Activated naive CD4-positive, alpha-beta T cell (primary cell): ENCODE measurements around the gene NUDC.
"Not testable (repeated sequence)": the region's sequence is repeated elsewhere in the genome, so short reads cannot be mapped to it uniquely, and the experiment has no call there.

Experiments
- DNase-seq, 4 experiments: peaks; one replicate each; lab custom pipeline; 2025; lab: John Stamatoyannopoulos, UW

NUDC gene

DNA sequence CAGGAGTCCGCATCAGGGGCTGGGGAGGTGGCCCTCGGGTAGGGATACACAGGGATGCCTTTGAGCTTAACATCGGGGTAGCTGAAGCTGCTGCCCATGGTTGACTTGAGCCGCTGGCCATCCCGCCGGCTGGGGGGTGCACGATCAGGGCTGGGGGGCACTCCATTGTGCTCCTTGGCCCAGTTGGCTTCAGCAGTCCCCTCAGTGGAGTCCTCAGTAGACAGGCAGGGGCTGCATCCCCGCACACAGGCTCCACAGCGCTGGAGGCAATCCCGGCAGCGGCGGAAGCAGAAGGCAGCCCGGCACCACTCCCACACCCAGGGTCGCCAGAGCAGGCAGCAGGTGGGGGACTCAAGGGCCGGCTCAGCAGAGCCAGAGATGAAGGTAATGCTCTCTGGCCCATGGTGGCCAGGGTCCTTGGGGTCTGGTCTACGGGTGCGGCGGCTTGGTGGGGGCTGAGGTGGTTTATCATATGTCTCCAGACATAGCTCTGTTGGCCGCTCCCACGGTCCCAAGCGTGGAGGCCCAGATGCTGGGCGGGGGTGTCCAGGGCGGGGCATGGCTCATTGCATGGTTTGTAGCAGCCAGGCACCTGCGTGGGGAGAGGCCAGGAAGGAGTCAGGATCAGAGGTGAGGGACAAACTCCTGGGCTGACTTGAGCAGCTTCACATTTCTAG, 30.4 kb downstream of the NUDC start:
- no peak for DNase-seq

DNA sequence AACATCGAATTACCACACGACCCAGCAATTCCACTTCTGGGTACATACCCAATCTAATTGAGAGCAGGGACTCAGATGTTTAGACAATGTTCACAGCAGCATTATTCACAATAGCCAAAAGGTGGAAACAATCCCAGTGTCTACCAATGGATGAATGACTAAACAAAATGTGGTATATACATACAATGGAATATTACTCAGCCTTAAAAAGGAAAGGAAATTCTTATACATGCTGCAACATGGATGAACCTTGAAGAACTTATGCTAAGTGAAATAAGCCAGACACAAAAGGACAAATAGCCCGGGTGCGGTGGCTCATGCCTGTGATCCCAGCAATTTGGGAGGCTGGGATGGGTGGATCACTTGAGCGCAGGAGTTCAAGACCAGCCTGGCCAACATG, 31.8 kb downstream of the NUDC start:
- no peak for DNase-seq

DNA sequence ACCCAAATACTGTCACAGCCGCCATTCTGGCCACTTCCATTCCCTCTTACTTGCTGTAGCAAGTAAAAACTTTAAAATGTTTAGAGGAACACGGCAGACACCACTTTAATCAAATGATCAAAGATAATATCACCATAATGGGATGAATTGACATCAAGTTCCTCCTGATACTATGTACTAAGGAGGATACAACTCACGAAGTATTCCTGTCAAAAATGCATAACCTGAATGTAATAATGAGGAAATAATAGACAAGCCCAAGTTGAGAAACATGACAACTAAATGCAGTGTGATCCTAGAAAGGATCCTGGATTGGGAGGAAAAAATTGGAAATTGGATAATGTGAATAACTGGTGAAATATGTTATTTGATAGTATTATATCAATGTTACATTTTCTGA, 34.8 kb downstream of the NUDC start:
- DNase-seq: no peak

DNA sequence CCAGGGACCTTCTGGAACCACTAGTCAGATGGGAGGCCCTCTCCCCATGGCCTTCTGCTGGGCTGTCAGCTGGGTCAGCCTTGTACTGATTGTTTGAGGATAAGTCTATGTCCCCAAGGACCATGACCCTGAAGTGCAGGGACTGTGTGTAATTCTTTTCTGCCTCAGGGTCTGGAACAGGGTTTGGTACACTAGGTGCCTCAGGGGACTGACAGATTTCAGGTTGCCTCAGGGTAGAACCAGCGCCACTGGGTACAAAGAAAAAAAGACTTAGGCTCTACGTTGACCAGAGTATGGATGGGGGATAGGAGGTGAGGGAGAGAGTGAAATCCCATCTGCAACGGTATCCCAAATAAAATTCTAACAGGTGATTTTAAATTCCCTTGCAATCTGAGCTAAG, 35.8 kb downstream of the NUDC start:
- DNase-seq: no peak

DNA sequence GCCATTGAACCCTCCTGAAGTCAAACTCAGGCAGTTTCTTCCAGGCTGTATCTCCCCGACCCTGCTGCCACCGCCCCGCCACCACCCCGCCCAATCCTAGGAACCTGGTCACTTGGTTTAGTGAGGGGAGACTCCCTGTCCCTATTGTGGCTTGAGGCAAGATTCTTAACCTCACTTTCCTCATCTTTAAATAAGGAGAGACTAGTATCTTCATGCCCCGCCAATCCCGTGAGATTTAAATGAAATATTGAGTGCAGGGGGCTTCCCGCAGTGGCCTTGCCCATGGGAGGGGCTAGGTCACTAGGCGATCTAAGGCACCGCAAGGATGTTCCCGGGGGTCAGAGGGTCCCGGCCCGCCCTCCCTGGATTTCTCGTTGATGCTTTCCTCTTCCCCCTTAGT, 37.7 kb downstream of the NUDC start:
- no peak for DNase-seq

DNA sequence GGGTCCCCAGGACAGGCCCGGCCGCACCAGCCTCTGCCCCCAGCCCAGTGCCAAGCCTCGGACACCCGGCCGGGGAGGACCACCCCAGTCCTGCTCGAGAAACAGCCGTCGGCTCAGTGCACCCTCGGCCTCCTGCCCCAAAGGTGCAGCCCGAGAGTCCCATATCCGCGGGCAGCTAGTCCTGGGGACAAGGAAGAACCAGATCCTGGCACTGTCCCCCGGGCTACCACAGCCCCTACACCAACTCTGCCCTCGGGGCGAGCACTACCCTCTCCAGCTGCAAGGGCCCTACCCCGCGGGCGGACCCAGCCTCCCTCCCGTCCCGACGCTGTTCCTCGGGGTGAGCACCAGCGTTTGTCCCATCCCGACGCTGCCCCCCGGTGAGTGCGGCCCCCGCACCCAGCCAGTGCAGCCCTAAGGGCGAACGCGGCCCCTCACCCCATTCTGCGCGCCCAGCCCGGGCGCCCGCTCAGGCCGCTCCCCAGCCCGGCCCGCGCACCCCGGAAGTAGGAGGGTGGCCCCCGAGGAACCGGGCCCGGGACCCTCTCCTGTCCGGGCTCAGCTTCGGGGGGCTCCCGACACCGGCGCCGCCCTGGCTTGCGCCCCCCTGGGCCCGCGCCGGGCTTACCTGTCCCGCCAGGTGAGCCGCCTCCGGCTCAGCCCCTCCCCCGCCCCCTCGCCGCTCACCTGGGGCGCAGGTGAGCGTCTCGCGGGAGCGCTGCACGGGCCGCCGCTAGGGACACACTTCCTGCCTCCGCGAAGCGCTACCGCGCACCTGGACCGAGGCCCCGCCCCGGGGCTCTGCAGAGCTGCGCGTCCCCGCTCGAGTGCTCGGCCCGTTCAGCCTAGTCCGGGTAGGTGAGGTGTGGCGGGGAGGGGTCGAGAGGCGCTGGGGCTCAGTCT, 38.4 kb downstream of the NUDC start, which contains the start of gene KDF1:
Gene KDF1 (minus strand): TSS at position 747 of the 903 bp plus-strand sequence. CDS start 8,088 bp downstream, outside the sequence.
- peak in 2 of 4 experiments; percentile 43 to 57 for DNase-seq

DNA sequence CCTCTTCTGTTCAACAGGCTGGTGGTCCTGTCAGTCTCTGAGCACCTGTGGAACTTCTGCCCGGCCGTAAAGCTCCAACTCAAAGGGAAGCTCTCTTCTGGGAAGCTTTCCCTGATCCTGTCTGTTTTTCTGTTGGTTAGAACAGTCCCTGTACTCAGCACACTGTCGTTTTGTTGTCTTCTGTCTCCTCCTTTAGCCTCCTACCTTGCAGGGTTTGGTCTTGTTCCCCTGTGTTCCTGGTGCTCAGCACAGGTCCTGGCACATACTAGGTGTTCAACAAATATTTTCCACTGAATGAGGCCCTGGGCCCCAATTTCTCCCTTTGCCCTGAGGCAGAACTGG, 39.1 kb downstream of the NUDC start:
- no peak for DNase-seq

DNA sequence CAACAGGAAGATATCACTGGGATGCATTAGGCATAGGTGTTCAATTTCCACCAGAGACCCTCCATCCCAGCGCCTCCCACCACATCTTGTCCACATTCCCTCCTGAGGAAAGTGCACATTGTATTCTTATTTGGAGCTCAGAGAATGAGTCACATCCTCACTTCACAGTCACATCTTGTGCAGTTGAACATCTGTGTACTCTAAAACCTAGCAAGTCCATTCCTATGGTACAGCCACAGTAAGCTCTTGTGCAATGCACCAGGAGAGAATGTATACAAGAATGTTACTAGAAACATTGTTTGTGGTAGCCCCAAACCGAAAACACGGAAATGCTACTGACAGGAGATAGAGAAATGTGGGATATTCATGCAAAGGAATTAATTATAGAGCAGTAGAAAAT, 40.3 kb downstream of the NUDC start:
- no peak for DNase-seq

DNA sequence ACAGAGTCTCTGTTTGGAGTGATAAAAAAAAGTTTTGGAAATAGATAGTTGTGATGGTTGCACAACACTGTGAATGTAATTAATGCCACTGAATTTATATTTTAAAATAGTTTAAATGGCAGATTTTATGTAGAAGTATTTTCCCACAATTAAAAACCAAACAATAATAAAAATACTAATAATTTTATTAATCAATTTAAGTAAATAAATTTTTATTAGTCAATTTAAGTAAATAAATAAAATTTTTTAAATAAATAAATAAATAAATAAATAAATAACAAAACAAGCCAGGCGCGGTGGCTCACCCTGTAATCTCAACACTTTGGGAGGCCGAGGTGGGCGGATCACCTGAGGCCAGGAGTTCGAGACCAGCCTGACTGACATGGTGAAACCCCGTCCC, 43.7 kb downstream of the NUDC start:
- no peak for DNase-seq

DNA sequence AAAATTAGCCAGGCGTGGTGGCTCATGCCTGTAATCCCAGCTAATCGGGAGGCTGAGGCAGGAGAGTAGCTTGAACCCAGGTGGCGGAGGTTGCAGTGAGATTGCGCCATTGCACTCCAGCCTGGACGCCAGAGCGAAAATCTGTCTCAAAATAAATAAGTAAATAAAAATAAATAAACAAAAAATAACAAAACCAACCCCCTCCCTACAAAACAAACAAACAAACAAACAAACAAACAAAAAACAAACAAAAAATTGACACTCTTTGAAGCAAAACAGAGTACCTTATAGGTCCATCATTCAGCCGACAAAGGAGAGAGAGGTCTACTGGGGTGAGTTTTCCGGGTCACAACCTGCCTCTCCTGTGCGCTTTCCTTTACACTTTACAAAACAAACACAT, 44.1 kb downstream of the NUDC start:
- DNase-seq: no peak

DNA sequence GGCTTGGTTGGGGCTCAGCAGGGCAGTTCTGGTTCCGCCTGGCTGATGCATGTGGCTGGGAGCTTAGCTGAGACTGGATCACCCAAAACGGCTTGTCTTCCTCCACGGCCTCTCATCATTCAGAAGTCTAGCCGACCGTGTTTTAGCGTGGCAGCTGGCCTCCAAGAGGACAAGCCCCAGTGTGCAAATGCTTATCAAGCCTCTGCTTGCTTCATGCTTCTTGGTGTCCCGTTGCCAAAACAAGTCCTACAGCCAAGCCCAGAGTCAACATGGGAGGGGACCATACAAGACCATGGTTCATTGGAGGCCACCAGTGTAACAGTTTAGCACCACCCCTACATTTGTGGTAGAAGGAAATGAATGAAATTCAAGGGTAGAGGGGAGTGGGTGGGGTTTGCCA, 49.3 kb downstream of the NUDC start:
- DNase-seq: no peak

DNA sequence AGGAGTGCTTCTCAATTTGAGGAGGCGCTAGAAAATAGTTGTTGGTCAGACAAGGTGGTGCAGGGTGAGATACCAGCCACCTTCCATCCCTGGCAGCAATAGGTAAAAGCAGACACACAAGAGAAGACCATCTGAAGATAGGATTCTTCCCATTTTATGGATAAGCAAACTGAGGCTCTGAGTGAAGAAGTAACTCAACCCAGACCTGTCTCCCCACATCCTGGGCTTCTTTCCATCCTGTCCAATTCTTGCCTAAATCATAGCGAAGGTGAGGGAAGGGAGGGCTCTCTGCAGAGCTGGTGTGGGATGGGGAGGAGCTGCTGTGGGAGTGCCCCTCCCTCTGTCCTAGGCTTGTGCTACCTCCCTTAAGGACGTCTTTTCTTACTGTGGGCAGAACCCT, 50.0 kb downstream of the NUDC start:
- no peak for DNase-seq

DNA sequence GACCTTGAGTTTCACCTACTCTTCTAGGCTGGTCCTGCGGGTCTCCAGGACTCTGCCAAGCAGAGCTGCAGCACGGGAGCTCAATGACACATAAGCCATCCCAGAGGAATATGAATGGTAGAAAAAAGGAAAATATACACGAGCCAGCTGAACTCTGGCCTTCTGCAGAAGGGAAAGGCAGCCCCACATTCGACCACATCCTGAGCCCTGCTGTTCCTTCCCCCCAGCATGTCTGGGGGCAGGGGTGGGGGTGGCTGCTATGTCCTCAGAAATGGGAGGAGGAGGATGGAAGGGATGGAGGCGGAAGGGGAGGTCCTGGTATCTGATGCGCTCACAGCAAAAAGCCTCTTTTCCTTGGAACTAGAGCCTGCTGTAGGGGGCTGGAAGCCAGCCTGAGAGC, 50.8 kb downstream of the NUDC start:
- DNase-seq: no peak

DNA sequence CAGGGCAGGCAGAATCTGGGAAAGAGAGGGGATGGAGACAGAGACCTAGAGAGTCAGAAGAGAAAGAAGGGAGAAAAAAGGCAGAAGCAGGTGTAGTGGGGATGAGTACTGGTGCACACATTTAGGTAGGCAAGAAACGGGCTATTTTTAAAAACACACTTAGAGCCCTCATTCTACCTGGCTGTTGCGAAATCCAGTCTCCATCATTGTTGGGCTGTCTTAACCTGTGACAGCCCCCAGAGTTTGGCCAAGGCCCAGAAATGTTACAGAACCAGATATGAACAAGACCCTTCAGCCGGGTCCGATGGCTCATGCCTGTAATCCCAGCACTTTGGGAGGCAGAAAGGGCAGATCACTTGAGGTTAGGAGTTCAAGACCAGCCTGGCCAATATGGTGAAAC, 51.3 kb downstream of the NUDC start:
- DNase-seq: no peak

DNA sequence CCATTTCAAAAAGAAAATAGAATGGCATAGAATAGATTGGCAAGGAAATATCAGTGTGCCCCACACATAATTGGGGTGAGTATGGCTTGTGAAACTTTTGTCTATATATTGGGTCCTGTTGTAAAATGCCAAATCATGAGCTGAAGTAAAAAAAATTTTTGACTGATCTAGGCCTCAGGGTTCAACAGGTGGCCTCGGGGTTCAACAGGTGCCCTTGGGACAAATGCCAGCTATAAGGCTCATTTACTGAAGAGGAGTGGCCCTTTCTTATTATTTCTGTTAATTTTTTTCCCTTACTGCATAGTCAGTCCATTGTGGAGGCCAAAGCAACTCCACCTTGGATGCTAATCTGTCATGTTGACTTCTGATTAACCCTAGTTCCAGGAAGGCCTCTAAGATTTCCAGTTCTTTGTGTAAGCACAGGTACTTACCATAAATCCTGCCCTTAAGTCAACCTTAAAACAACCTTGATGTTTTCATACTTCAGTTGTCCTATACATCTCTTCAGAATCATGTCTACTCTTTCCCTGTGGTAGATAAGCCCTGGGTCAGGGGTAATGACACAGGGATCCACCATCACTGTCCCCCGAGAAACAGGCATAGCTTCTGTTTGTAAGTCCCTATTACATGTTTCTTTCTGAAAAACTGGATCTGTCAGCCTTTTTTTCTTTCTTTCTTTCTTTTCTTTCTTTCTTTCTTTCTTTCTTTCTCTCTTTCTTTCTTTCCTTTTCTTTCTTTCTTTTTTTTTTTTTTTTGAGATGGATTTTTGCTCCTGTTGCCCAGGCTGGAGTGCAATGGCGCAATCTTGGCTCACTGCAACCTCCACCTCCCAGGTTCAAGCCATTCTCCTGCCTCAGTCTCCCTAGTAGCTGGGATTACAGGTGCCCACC, 55.3 kb downstream of the NUDC start:
- DNase-seq: no peak

DNA sequence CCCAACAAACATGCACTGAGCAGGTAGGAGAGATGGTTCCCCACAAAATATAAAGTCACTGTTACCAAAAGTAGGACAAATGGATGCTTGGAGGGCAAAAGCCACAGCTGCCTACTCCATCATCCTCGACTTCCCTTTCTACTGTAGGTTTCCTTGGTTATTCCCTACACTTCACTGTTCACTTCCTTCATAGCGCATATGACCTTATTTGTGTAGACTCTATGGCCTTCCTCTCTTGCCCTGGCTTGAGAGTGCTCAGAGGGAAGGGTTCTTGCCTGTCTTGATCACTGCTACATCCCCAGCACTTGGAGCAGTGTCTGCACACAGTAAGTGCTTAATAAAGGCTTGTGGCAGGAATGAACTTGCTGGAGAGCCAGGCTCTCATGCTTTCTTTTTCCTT, 57.4 kb downstream of the NUDC start:
- no peak for DNase-seq

DNA sequence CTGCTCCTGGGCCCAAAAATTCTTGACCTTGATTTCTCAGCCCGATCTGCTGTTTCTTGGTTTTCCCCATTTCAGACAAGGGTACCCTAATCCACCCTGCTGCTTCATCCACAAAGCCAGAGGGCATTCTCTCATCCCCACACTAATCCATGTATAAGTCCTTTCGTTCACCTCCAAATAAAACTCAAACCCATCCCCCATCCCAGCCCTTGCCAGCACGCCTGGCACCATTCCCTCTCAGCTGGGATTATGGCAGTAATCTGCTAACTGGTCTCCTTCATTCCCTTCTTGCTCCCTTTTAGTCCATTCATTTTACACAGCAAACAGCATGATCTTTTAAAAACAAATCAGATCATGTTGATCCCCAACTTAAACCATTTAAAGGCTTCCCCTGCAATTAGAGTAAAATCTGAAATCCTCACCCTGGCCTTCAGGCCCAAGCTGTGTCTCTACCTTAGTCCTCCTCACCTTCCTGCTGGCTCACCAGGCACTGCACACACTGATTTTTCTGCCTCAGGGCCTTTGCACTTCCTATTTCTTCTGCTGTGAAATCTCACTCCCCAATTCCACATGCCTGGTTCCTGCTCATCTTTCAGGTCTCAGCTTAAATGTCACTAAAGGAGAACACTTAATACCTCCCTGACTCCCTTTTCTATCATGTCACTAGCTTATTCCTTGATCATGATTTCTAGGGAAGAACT, 59.8 kb downstream of the NUDC start:
- no peak for DNase-seq

DNA sequence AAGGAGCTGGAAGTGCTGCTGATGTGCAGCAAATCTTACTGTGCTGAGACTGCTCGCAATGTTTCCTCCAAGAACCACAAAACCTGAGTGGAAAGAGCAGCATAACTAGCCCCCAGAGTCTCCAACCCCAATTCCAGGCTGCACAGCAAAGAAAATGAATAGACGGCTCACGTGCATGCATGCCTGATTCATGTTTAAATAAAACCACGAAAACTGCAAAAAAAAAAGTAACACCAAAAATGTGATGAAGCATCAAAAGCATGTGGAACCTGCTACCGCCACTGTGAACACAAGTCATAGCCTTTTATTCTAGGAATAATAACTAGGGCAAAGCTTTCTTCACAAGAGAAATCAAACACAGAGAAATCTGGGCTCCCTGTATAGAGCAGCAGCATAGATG, 62.3 kb downstream of the NUDC start:
- no peak for DNase-seq

DNA sequence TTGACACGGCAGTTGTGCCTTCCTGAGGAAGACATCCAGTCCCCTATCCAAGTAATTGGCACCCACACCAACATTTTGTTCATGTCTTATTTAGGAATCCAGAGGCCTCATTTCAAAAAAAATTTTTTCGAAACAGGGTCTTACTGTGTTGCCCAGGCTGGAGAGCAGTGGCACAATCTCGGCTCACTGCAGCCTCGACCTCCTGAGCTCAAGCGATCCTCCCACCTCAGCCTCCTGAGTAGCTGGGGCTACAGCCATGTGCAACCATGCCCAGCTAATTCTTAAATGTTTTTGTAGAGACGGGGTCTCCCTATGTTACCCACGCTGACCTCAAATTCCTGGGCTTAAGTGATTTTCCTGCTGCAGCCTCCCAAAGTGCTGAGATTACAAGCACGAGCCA, 62.7 kb downstream of the NUDC start:
- DNase-seq: no peak

DNA sequence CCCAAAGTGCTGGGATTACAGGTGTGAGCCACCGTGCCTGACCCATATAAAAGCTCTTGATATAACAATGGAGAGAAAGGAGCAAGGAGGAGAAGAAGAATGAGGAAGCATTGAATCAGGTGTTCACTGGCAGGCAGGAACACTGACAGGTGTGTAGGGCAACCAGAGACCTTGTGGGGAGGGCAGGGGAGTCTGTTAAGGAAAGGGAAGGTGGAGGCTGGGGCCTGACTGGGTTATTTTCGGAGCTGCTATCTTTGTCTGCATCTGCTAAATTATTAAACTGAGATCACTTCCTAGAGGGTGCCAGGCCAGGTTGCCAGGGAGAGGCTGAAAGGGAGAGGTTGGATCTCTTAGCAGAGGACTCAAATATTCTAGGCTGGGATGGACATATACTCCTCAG, 65.1 kb downstream of the NUDC start:
- no peak for DNase-seq

DNA sequence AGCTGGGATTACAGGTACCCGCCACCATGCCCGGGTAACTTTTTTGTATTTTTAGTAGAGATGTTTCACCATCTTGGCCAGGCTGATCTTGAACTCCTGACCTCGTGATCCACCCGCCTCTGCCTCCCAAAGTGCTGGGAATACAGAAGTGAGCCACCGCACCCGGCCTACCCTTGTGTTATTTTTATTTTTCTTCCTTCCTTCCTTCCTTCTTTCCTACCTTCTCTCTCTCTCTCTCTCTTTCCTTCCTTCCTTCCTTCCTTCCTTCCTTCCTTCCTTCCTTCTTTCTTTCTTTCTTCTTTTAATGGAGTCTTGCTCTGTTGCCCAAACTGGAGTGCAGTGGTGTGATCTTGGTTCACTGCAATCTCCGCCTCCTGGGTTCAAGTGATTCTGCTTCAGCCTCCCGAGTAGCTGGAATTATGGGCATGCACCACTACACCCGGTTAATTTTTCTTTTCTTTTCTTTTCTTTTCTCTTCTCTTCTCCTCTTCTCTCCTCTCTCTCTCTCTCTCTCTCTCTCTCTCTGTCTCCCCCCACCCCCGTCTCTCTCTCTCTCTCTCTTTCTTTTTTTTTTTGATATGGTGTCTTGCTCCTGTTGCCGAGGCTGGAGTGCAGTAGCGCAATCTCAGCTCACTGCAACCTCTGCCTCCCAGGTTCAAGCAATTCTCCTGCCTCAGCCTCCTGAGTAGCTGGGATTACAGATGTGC, 68.0 kb downstream of the NUDC start:
- DNase-seq: not testable (repeated sequence)
